NCI-H748 (cell line): Measurements from ENCODE around the gene ZNF423.
A peak's percentile ranks its signal among the peaks of the same experiment; 100 is the strongest.
"Not testable (repeated sequence)": the region's sequence is repeated elsewhere in the genome, so short reads cannot be mapped to it uniquely, and the experiment has no call there.

Experiments
- DNase-seq: peaks from one replicate; lab custom pipeline; 2025; ENCODE audit not compliant: unreplicated experiment; lab: John Stamatoyannopoulos, UW

ZNF423 gene

DNA sequence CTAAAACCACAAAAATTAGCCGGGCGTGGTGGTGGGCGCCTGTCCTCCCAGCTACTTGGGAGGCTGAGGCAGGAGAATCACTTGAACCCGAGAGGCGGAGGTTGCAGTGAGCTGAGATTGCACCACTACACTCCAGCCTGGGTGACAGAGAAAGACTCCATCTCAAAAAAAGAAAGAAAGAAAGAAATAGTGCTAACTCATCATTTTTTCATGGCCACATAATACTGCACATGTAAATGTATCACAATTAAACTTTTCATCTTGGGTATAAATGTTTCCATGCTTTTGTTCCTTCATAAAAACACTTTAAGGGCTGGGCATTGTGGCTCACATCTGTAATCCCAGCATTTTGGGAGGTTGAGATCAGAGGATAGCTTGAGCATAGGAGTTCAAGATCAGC lies 15.9 kb upstream of the ZNF423 start:
- not testable (repeated sequence) for DNase-seq

DNA sequence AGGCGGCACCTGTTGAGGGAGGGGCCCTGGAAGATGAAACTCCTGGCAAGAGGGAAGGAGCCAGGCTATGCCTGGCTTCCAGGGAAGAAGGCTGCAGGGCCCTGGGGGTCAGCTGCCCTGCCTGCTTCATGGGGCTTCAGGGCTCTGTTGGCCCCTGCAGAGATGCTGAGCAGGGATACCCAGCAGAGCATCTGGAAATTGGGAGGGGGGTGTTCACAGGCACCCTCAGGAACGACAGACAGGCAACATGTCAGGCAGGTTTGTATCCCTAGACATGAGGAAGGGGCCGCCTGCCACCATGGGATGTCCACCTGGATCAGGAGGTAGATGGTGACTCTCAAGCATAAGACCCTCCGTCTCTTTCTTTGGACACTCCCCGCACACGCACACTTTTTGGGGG lies 13.8 kb upstream of the ZNF423 start:
- DNase-seq = no peak

DNA sequence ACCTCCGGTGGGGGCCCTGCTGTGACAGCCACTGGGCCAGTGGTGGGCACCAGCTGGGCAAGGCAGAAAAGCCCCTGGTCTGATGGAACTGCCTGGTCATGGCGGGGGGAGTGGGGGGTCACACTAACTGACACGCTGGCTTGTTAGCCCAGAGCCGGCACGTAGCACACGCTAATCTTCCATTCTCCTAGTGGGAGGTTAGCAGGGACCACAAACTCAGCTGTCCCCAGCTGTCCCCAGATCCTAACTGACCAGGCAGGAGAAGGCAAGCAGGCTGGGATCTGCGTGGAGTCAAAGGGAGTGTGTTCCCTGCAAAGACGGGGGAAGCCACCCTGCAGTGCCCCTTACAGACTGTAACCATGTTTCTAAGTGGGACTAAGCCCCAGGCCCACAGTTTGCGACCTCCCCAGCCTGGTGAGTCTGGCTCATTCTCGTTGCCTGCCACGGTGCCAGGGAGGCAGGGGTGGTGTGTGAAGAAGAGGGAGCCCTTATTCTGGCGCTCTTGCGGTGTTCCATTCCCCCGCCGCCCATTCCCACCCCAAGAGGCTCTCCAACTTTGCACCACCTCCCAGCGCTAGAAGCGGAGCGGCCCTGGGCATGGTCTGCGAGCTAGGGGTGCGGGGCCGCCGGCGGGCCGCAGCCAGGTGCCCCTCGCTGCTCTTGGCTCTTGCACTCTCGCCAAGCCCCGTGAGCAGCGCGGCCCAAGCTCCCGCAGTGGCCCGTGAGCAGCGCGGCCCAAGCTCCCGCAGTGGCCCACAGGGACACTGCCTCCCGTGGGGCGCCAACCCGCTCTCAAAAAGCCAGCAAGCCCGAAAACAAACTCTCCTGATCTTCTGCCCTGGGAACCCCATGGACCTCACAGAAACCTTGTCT lies 12.1 kb upstream of the ZNF423 start:
- DNase-seq = no peak

DNA sequence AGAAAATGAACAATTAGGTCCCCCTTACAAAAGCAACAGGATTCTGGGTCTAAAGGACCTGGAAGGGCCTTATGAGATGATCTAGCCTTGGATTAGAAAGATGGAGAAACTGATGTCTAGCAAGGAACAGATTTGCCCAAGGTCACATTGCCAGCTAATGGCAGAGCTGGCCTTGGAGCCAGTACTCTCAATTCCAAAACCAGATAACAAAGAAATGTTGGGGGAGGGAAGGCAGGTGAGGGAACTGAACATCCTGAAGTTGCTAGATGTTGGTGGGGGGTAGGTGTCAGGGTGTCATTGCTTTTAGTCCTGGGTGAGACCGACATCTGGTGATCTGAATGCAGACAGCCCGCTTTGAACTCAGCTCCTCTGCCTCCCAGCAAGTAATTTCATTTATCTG lies 11.3 kb upstream of the ZNF423 start:
- DNase-seq = no peak

DNA sequence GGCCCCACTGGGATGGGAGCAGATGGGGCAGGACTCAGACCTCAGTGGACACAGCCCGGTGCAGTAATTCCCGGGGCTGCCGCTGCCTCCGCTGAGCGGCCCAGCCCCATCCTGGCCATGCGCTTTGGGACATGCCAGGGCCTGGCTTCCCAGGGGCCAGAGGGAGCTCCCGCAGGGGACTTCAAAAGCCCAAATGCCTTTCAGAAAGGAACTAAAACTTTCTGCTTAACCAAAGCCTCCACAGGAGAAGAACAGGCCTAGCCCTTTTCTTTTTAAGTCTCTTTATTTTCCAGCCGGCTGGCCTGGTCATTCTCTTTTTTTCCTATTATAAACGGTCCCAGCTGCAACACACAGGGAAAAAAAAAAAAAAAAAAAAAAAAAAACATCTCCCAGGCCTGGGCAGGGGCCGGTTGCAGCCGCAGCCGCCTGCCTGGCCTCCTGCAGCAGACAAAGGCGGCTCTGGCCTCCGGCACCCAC lies 10.7 kb upstream of the ZNF423 start:
- DNase-seq = no peak

DNA sequence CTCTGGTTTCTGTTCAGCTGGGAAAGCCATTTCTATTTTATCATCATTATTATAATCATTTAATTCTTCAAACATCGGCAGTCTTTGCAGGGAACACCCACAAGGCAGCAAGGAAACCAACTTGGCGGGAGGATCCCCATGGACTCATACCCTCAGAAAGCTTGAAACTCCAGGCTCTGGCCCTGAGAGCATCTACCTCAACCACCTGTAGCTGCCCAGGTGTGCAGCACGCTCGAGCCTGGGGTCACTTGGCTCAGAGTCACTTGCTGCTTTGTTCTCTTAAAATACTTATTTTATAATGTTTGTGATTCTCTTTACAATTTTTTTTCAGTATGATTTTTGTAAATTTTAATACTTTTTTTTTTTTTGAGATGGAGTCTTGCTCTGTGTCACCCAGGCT lies 6.8 kb upstream of the ZNF423 start:
- no peak for DNase-seq

DNA sequence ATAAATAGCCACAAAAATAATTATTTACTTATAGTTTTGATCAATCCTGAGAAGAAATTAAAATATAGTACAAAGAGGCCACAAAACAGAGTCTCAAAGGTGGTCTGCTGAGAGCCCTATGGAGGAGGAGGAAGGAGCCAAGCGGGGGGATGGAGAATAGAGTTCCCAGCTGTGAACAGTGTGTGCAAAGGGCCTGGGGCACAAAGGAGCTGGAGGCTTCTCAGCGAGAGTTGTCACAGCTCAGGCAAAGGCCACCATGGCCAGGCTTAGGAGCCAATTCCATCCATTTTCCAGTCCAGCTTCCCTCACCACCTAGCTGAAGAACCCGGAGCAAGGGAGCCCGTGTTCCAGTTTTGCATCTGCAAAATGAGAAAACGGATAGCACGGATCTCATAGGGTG lies 5.4 kb upstream of the ZNF423 start:
- no peak for DNase-seq

DNA sequence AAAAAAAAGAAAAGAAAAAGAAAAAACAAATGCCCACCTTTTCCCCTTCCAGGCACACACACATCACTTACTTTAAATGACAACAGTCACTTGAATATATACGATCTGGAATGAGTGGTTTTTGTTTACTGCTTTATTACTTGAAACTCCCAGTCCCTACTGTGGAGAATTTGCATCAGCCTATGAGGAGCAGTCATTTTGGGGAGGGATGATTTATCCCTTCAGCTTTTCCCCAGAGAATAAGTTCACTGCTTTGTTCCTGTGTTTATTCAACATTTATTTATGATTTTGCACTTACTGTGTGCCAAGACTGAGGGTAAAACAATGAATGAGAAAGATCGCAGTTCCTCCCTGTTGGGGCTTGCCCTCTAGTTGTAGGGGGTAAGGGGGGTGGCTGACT lies 4.7 kb upstream of the ZNF423 start:
- no peak for DNase-seq

DNA sequence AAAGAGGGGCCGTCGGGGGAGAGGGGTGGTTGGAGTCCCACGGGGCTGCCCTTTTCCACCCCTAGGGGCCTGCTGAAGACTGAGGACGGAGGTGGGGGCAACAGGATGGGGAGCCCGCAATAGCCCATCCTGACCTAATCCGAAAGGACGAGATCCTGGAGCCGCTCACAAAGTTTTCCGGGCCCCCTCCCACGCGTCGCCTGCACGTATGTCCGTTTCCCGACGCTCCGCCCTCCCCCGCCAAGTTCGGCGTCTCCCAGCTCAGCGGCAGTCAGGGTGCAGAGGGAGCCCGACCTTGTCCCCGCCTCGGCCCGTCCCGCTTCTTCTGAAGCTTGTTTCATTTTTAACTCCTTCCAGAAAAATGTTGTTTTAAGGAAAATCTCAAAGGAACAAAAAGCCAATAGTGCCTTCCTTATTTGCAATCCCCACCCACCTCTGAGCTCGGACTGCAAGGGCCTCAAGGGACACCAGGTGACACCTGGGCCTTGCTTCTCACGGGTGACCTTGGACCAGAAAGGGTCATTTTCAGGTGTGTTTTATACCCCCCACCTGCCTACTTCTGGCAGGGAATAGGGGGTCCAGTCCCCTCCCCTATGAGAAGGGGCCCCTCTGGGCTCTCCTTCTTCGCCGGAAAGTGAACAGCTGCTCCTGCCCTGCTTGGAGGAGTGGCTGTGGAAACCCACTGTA lies 3.4 kb upstream of the ZNF423 start:
- no peak for DNase-seq

DNA sequence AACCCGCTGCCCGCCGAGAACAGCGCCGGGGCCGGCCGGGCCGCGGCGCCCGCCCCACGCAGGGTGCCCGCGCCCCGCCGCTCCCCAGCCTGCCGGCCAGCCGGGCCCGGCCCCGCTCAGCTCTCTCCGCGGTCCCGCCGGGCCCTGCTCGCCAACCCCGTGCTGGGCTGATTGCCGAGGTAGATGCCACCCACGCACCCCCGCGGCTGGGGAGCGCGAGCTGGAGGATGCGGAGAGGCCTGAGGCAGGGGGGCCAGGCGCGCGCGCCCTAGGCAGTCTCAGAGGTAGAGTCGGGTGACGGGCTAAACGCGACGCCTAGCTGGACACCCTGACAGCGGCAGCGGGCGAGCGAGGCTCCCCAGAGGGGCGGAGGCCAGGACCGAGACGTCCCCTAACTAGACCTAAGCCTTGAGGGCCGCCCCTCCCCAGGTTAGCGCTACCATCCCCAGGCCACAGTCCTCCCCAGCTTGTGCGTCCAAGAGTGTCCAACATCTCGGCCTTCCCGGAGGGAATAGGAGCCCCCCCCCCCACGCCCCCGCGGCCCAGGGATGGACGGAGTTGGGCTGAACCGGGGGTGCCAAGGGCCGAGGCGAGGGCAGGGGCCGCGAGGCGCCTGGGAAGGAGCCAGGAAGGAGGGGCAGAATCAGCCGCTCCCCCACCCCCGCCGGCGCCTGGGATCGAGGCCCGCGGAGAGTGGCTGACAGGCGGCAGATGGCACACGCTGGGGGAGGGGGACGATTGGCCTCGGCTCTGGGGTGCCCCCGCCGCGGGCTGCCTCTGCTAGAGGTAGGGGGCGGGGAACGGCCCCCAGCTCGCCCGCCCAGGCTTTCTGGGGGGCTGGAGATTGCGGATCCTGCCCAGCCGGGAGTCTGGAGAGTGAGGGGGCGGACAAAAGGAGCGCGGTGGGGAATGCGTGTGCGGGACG lies 2.5 kb upstream of the ZNF423 start:
- peak; percentile 25 for DNase-seq

DNA sequence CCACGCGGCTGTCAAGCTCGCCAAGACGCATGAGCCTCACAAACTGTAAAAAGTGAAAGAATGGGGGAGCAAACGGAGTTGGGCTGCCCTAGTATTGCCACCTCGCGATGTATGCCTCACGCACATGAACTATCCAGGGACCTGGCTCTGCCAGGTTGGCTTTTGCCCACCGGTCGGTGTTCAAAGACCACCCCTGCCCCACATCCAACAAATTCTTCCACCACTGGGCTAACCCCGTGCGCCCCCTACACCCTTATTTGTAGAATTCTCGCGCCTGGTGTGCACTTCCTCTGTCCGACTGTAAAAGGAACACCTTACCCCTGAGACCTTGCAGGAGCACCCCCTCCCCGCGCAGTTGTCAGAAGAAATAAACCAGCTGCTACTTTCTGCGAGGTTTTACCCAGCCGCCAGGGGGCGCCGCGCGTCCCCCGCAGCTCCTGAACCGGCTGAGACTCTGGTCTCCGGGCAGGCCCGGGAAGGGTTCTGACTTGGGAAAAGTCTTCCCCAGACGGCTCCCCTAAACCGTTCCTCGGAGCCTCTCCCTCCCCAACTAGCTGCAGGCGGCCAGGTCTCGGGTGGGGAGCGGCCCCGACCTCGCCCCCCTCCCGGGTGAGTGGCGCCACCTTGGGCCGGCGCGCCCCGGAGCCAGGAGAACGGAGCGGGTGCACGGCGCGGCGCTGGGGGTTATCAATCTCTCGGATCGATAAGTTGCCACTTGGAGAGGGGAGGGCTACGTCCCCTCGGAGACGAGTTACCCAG lies 1.7 kb upstream of the ZNF423 start:
- peak; percentile 60 for DNase-seq

DNA sequence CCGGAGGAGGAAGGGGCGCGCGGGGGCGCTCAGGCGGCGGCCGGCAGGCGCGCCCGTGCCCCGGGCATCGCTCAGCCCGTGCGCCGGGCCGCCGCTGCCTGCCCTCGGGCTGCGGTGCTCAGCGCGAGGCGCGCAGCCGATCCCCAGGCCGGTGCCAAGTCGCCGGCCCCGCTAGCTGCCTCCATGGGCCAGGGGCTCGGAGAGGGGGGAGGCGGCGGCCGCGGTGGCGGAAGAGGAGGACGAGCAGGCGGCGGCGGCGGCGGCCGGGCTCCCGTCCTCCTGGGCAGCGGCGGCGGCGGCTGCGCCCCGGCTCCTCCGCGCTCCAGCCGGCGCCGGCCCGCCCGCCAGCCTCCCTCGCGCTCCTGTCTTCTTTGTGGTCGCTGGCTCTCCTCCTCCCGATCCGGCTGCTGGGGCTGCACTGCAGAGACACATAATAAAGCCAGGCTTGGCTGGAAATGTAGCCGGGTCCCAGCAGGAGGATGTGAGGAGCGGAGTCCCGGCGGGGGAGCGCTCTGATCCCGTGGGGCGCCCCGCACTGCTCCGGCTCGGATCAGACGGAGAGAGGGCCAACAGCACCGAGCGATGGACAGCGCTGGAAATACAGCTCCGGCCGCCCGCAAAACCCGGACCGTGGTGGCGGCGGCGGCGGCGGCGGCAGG lies 889 bp upstream of the ZNF423 start:
- DNase-seq = peak; percentile 70

DNA sequence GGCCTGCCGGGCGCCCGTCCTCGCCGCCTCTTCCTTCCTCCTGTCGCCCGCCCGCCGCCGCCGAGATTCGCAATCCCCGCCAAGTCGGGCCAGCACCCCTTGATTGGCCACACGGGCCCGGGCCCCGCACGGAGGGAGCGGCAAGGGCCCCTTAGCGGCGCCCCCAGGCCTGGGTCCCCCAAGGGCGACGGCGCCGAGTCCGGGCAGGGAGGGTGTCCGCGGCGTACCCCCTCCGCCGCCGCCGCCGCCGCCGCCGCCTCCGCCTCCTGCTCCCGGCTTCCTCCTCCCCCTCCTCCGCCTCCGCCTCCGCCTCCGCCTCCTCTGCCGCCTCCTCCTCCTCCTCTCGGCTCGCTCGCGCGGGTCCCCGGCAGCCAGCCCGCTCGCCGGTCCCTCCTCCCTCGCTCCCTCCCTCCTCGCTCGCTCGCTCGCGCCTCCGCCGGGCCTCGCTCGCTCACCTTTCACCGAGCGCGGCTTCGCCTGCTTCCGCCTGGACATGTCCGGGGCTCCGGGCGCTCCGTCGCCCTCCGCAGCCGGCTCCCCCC lies 561 bp downstream of the ZNF423 start:
- peak; percentile 80 for DNase-seq

DNA sequence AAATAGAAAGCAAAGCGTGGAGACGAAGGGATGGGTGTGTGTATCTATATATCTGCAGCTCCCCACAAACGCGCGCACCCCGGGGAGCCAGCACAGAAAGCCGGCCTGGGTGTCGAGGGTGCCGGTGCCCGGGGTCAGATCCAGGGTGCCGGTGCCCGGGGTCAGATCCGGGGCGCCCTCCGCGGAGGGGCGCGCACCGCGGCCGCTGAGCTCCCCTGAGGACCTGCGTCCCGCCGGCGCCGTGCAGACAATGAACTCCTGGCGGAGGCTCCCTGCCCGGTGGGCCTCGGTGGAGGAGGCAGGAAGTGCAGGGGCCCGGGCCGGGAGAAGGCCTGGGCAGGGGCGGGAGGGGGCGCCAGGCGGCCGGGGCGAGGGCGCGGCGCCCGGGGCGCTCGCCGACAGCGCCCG lies 1.1 kb downstream of the ZNF423 start:
- peak; percentile 45 for DNase-seq

DNA sequence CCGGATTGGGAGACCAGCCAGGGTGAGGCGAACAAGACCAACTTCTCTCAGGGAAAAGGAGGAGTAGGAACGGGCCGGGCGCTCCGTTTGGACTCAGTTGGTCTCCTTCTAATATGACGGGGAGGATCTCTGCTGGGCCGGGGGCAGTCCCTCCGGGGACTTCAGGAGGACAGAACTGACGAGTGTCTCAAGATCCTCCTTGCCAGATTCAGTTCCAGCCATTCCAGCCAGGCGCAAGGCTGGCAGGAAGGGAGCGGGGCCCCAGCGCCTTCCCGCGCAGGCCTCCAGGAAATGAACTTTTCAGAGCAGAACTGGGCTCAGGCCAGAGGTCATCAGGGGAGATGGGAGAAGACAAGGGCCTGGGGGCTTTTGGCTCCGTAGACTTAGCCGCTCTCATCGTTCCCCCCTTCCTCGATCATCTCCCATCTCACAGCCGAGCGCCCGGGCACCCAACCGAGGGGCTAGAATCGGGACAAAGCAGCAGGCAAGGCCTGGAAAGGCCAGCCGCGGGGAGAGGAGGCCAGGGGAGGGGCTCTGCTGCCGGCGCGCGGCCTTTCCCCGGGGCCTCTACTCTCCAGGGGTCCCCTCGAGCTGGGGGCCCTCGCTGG lies 1.6 kb downstream of the ZNF423 start:
- no peak for DNase-seq

DNA sequence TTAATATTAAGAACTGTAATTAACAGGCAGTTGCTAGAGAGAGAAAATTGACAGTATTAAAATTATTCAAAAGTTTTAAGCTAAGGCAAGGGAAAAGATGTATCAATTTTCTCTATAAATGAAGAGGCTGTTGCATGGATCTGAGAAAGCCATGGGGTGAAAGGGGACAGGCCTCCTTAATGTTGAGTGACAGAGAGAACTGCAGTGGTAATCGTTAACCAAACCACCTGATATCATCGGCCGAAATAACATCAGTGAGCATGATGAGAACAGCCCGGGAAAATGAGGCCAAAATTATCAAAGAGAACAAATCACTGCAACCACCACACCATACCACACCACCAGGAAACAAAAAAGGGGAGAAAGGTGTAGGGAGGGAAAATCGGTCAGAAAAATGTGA lies 3.6 kb downstream of the ZNF423 start:
- DNase-seq = no peak

DNA sequence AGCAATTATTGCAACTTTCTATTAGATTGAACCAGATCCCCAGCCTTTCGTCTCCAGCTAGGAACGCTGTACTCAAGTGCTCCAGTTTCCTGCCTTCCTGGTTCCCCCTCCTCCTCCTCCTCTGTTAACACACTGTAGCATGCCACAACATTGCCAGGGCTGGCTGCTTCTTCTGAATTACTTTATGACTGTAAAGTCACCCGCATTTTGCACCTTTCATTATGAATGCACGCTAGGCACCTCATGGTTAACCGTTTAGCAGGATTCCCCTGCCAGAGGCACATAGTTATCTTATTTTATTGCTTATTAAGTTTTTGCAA lies 4.5 kb downstream of the ZNF423 start:
- peak; percentile 8 for DNase-seq

DNA sequence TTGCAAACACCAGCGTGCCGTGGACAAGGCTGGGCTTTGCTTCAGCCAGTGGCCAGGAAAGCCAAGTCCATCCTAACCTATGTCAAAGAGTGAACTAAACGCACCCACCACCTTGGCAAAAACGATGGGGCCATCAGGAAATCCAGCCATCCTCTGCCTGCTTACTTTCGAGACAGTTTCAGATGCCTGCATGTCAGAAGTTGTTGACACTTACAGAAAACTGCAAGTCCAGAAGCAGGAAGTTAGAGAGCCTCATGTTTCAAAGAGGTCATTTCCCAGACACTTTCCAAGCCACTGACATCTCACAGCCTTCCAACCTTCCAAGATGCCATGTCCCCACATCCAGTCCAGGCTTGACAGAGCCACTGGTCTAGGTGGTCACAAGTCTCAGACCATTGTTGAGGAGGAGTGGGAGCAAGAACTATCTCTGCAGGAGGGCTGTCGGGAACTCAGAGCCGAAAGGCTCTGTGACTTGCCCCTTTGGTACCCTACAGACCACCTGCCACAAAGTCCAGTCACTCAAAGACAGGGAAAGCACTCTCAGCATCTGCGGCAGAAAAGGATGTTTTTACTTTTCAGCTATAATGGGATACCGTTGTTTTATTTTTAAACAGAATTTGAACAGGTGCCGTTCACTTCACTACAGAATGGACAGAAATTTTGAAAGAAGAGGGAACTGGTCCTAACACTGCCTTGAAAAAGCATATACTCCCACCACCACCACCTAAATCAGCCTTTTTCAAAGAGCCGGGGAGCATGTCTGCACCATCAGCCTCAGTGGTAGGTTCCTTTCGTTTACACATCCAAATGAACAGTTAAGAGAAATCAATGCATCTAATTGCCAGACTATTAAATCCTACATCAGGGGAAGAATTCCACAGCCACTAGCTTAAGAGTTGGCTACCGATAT lies 5.1 kb downstream of the ZNF423 start:
- no peak for DNase-seq

DNA sequence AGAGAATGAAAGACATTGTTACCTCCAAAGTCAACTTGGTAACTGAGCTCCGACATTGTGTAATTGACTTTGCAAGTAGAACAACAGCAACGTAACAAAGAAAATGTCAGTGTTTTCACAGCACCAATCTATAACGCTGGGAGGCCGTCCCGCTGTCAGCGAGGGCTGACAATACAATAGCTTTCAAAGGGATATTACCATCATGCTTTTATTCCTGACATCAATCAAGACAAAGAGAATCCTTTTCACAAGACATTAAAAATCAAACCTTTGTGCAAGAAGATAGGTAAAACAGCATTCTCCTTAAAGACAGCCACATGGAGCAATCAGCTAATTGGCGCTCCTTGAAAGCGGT lies 6.2 kb downstream of the ZNF423 start:
- no peak for DNase-seq
